Neural cell (in vitro differentiated cells): Measurements from ENCODE around the gene MAST1.

ENCODE experiments used
- CTCF ChIP-seq: fragments of 450-650 bp; IDR thresholded peaks from 2 replicates; pipeline ENCODE4 v1.5.1; 2014; ENCODE audit warnings: antibody characterized with exemption, mild to moderate bottlenecking, moderate library complexity; ENCODE audit not compliant: poor library complexity, severe bottlenecking
- EP300 ChIP-seq: fragments of 450-650 bp; conservative IDR thresholded peaks from 2 replicates; pipeline ENCODE4 v1.6.1; 2014; ENCODE audit warnings: antibody characterized with exemption, mild to moderate bottlenecking, moderate library complexity; ENCODE audit not compliant: poor library complexity, severe bottlenecking
- EZH2 ChIP-seq: fragments of 200-600, 300-800 bp; shearing (Covaris generic), sonication (generic); IDR thresholded peaks from 2 replicates; pipeline ENCODE4 v1.6.1; 2014; ENCODE audit warnings: antibody characterized with exemption, low read length, borderline replicate concordance, mild to moderate bottlenecking; ENCODE audit not compliant: insufficient read depth, poor library complexity, severe bottlenecking
- POLR2AphosphoS5 ChIP-seq: IDR thresholded peaks from 2 replicates; pipeline ENCODE4 v1.6.1; 2012
- REST ChIP-seq: IDR thresholded peaks from 2 replicates; pipeline ENCODE4 v1.6.1; 2012; ENCODE audit warnings: borderline replicate concordance
- SMC3 ChIP-seq: fragments of 450-650 bp; conservative IDR thresholded peaks from 2 replicates; pipeline ENCODE4 v1.6.1; 2014; ENCODE audit warnings: antibody characterized with exemption, mild to moderate bottlenecking, moderate library complexity; ENCODE audit not compliant: poor library complexity
- TAF1 ChIP-seq: IDR thresholded peaks from 2 replicates; pipeline ENCODE4 v1.6.1; 2012; ENCODE audit warnings: low read depth

- no peak for TF ChIP-seq CTCF
- no peak for TF ChIP-seq SMC3
- TF ChIP-seq EP300, result no peak
- no peak for TF ChIP-seq REST
- TF ChIP-seq EZH2, result no peak
- no peak for TF ChIP-seq POLR2AphosphoS5
- TF ChIP-seq TAF1, result no peak
Observed at GRCh38 chr19:12836529-12836863, 1.8 kb upstream of the MAST1 start.
